Measurements from ENCODE around the gene MEDAG.
A peak's percentile ranks its signal among the peaks of the same experiment; 100 is the strongest.

Gene MEDAG

GRCh38 chr13:30905932-30906383 is at the start of gene MEDAG:
MEDAG (plus strand) TSS chr13:30906271; CDS start chr13:30906516, 245 bp downstream.
- no peak for DNase-seq (ENCODE audit: low read depth)

- no peak for DNase-seq (ENCODE audit: low read depth)
Measured at GRCh38 chr13:30857018-30857417, 49.1 kb upstream of the MEDAG start.

GRCh38 chr13:30857636-30858035 is 48.4 kb upstream of the MEDAG start:
- DNase-seq (ENCODE audit: low read depth), result no peak

GRCh38 chr13:30859326-30859725 is 46.7 kb upstream of the MEDAG start:
- DNase-seq (ENCODE audit: low read depth), result no peak

GRCh38 chr13:30861163-30861562 is 44.9 kb upstream of the MEDAG start:
- no peak for DNase-seq (ENCODE audit: low read depth)

- DNase-seq (ENCODE audit: low read depth), result no peak
Measured at GRCh38 chr13:30861836-30862467, 44.1 kb upstream of the MEDAG start.

- no peak for DNase-seq (ENCODE audit: low read depth)
Measured at GRCh38 chr13:30862707-30863106, 43.4 kb upstream of the MEDAG start.

- no peak for DNase-seq (ENCODE audit: low read depth)
Measured at GRCh38 chr13:30863231-30863630, 42.8 kb upstream of the MEDAG start.

- DNase-seq (ENCODE audit: low read depth), result no peak
Measured at GRCh38 chr13:30863796-30864195, 42.3 kb upstream of the MEDAG start.

- no peak for DNase-seq (ENCODE audit: low read depth)
Measured at GRCh38 chr13:30864433-30865122, 41.5 kb upstream of the MEDAG start.

- DNase-seq (ENCODE audit: low read depth), result peak; percentile 9
Measured at GRCh38 chr13:30865123-30866049, 40.7 kb upstream of the MEDAG start.

GRCh38 chr13:30866677-30867076 is 39.4 kb upstream of the MEDAG start:
- DNase-seq (ENCODE audit: low read depth), result no peak

GRCh38 chr13:30867089-30867669 is 38.9 kb upstream of the MEDAG start:
- no peak for DNase-seq (ENCODE audit: low read depth)

- no peak for DNase-seq (ENCODE audit: low read depth)
Measured at GRCh38 chr13:30868799-30869470, 37.1 kb upstream of the MEDAG start.

- DNase-seq (ENCODE audit: low read depth), result no peak
Measured at GRCh38 chr13:30869491-30869890, 36.6 kb upstream of the MEDAG start.

GRCh38 chr13:30870049-30870884 is 35.8 kb upstream of the MEDAG start:
- no peak for DNase-seq (ENCODE audit: low read depth)

GRCh38 chr13:30870916-30871587 is 35.0 kb upstream of the MEDAG start:
- no peak for DNase-seq (ENCODE audit: low read depth)

GRCh38 chr13:30871588-30872275 is 34.3 kb upstream of the MEDAG start:
- DNase-seq (ENCODE audit: low read depth), result no peak

GRCh38 chr13:30872276-30872594 is 33.8 kb upstream of the MEDAG start:
- no peak for DNase-seq (ENCODE audit: low read depth)

All from activated T-helper 1 cell treated with Interleukin-2 at 50 U/mL for 16 hours (primary cell).